Sigmoid colon (tissue), 7 donors: ENCODE measurements around the gene SCNN1B. TPM values are rescaled to one million over a fixed set of nuclear protein-coding genes. Genes with fewer than 3 reads are reported as not detected.

Experiments used
- DNase-seq: peaks from one replicate; pipeline ENCODE4 v3.0.0-alpha.2; 2019
- H3K27ac ChIP-seq, 4 donors: fragments of 200-600 bp; sonication (generic); one replicate each; pipeline ENCODE4 v1.5.1; 2016 to 2019; ENCODE audit warnings: mild to moderate bottlenecking in 1 of 4
- H3K27me3 ChIP-seq, 3 donors: fragments of 200-600 bp; sonication (generic); one replicate each; pipeline ENCODE4 v1.5.1; 2019; ENCODE audit warnings: mild to moderate bottlenecking in 1 of 3
- H3K36me3 ChIP-seq, 4 donors: fragments of 200-600 bp; sonication (generic); one replicate each; pipeline ENCODE4 v1.5.1; 2016 to 2019
- H3K4me1 ChIP-seq, 4 donors: fragments of 200-600 bp; sonication (generic); one replicate each; pipeline ENCODE4 v1.5.1; 2017 to 2019
- H3K4me3 ChIP-seq, 4 donors: fragments of 200-600 bp; sonication (generic); one replicate each; pipeline ENCODE4 v1.5.1; 2017 to 2019; ENCODE audit warnings: mild to moderate bottlenecking in 2 of 4, moderate library complexity in 1 of 4
- H3K9me3 ChIP-seq, 4 donors: fragments of 200-600 bp in 3 of 4; sonication (generic) in 3 of 4; one replicate each; pipeline versions ENCODE4 v1.5.1 to v1.6.1; 2013 to 2019
- CTCF ChIP-seq, 4 experiments: fragments of 450-650 bp in 3 of 4; fragments of 200-600 bp in 1 of 4; IDR thresholded peaks; one replicate each; pipeline ENCODE4 v1.5.1; 2016 to 2019; ENCODE audit warnings: antibody characterized with exemption in 4 of 4, mild to moderate bottlenecking in 3 of 4, moderate library complexity in 2 of 4
- EP300 ChIP-seq, 4 donors: sonication (generic); formaldehyde crosslinking; IDR thresholded peaks; one replicate each; pipeline ENCODE4 v1.6.1; 2017; ENCODE audit warnings: antibody characterized with exemption in 4 of 4
- POLR2A ChIP-seq, 2 donors: fragments of 450-650 bp; IDR thresholded peaks; one replicate each; pipeline ENCODE4 v1.6.1; 2016; ENCODE audit warnings: antibody characterized with exemption in 2 of 2, mild to moderate bottlenecking in 2 of 2, moderate library complexity in 2 of 2
- POLR2AphosphoS5 ChIP-seq, 4 donors: sonication (generic); formaldehyde crosslinking; IDR thresholded peaks; one replicate each; pipeline ENCODE4 v1.6.1; 2017; ENCODE audit warnings: antibody characterized with exemption in 4 of 4
- WGBS, 2 donors: extraction: QIAGEN DNeasy Blood & Tissue Kit; methylation state at CpG; one replicate each; pipeline ENCODE4 v1.1.7; 2013; 5-methylcytosine and 5-hydroxymethylcytosine counted together
- intact Hi-C: fragments of 100-400 bp; cut with DNase I; formaldehyde crosslinking; loops from one replicate; pipeline ENCODE4 v1.15.1; 2023
- polyA plus RNA-seq, 3 donors: library from polyadenylated mRNA; stranded (reverse); fragments of 200-250 nt; gene quantifications; one replicate each; pipeline ENCODE4 v1.2.3, GENCODE V29; 2013
- total RNA-seq, 4 donors: library from RNA; depleted of rRNA; stranded (reverse); fragments of >200 nt; gene quantifications; one replicate each; pipeline ENCODE4 v1.1.0, GENCODE V29; 2016
- donor health status: healthy with polysubstance abuse.
- donor health status: Bipolar disorder and iron deficiency.
- donor health status: healthy.

SCNN1B gene
- total and polyA plus RNA-seq, 7 donors: 1.7 to 212 (median 9.2) TPM

GRCh38 chr16:23348579-23349469 is 46.7 kb downstream of the SCNN1B start:
- peaks cover 0 to 5% (median 1%) of the 10 kb centered on the region in 4 donors for H3K4me1 ChIP-seq
- TF ChIP-seq POLR2AphosphoS5 (IDR thresholded peaks at IDR 0.05) (no peak), EP300 (IDR thresholded peaks at IDR 0.05) (no peak), CTCF (IDR thresholded peaks at IDR 0.05) (no peak), POLR2A (IDR thresholded peaks at IDR 0.05) (no peak)
- no peak overlapping the region for H3K4me3 ChIP-seq
- H3K27ac ChIP-seq: no peak overlapping the region
- intact Hi-C loops: loop anchor here (10.0 kb wide), 1 partner anchor 104 kb away; no protein-coding TSS in a partner anchor
- peak; percentile 26 for DNase-seq
- 74 to 87% methylated on average over 18 of the region's 18 CpGs for WGBS, 2 donors
- no peaks in the 10 kb centered on the region for H3K36me3 ChIP-seq
- no peaks in the 10 kb centered on the region for H3K27me3 ChIP-seq
- no peaks in the 10 kb centered on the region for H3K9me3 ChIP-seq

- Histone ChIP-seq H3K4me3 (no peak overlapping the region), H3K27me3 (no peaks in the 10 kb centered on the region), H3K4me1 (no peaks in the 10 kb centered on the region), H3K27ac (no peak overlapping the region), H3K9me3 (no peaks in the 10 kb centered on the region), H3K36me3 (no peaks in the 10 kb centered on the region)
- DNase-seq: peak; percentile 37
- 30 to 73% methylated on average over 5 of the region's 5 CpGs for WGBS, 2 donors
- no peak for TF ChIP-seq POLR2A (IDR thresholded peaks at IDR 0.05)
- TF ChIP-seq EP300 (IDR thresholded peaks at IDR 0.05): no peak
- TF ChIP-seq CTCF (IDR thresholded peaks at IDR 0.05): no peak
- no peak for TF ChIP-seq POLR2AphosphoS5 (IDR thresholded peaks at IDR 0.05)
- intact Hi-C loops: no loop called here
These were observed 49.3 kb downstream of the SCNN1B start for GRCh38 chr16:23351360-23351759.

GRCh38 chr16:23353440-23353839 is 51.3 kb downstream of the SCNN1B start:
- intact Hi-C loops: no loop called here
- Histone ChIP-seq H3K9me3 (no peaks in the 10 kb centered on the region), H3K36me3 (no peaks in the 10 kb centered on the region), H3K27ac (no peak overlapping the region), H3K4me3 (no peak overlapping the region), H3K4me1 (no peaks in the 10 kb centered on the region), H3K27me3 (no peaks in the 10 kb centered on the region)
- DNase-seq: peak; percentile 41
- TF ChIP-seq POLR2A (IDR thresholded peaks at IDR 0.05) (no peak), POLR2AphosphoS5 (IDR thresholded peaks at IDR 0.05) (no peak), CTCF (IDR thresholded peaks at IDR 0.05) (no peak), EP300 (IDR thresholded peaks at IDR 0.05) (no peak)

- Histone ChIP-seq H3K27ac (no peak overlapping the region), H3K4me1 (no peaks in the 10 kb centered on the region), H3K27me3 (no peaks in the 10 kb centered on the region), H3K9me3 (no peaks in the 10 kb centered on the region), H3K36me3 (no peaks in the 10 kb centered on the region), H3K4me3 (no peak overlapping the region)
- intact Hi-C loops: no loop called here
- 93 to 96% methylated on average over 9 of the region's 9 CpGs for WGBS, 2 donors
- peak; percentile 45 for DNase-seq
- TF ChIP-seq EP300 (IDR thresholded peaks at IDR 0.05) (no peak), POLR2AphosphoS5 (IDR thresholded peaks at IDR 0.05) (no peak), CTCF (IDR thresholded peaks at IDR 0.05) (no peak), POLR2A (IDR thresholded peaks at IDR 0.05) (no peak)
These were observed 52.1 kb downstream of the SCNN1B start for GRCh38 chr16:23354246-23354645.
